HG02870 (cell line): ENCODE data around the gene ZNF217.
"Not testable (repeated sequence)": the region's sequence is repeated elsewhere in the genome, so short reads cannot be mapped to it uniquely, and the experiment has no call there.

Source experiments
- ATAC-seq: cut with Tn5 transposase; IDR thresholded peaks from one replicate; pipeline ENCODE4 v1.9.1; 2021; ENCODE audit warnings: mild to moderate bottlenecking, moderate library complexity; ENCODE audit not compliant: unreplicated experiment

ZNF217 gene

GRCh38 chr20:53593466-53594007 lies at the start of gene ZNF217:
Gene ZNF217, minus strand, starts transcription at chr20:53593839. Its CDS starts 11,013 bp downstream, at chr20:53582826.
- peak; percentile 25 for ATAC-seq

GRCh38 chr20:53643031-53643832 lies 49.6 kb upstream of the ZNF217 start:
- ATAC-seq = peak; percentile 99

GRCh38 chr20:53642196-53643030 lies 48.8 kb upstream of the ZNF217 start:
- no peak for ATAC-seq

GRCh38 chr20:53639647-53640440 lies 46.2 kb upstream of the ZNF217 start:
- no peak for ATAC-seq

GRCh38 chr20:53639128-53639527 lies 45.5 kb upstream of the ZNF217 start:
- ATAC-seq = no peak

- not testable (repeated sequence) for ATAC-seq
These were observed 43.7 kb upstream of the ZNF217 start for GRCh38 chr20:53637310-53637709.

GRCh38 chr20:53636540-53637097 lies 43.0 kb upstream of the ZNF217 start:
- ATAC-seq = no peak

GRCh38 chr20:53635221-53635620 lies 41.6 kb upstream of the ZNF217 start:
- ATAC-seq = no peak

- ATAC-seq = no peak
These were observed 38.4 kb upstream of the ZNF217 start for GRCh38 chr20:53631909-53632662.

GRCh38 chr20:53629436-53629835 lies 35.8 kb upstream of the ZNF217 start:
- no peak for ATAC-seq

- ATAC-seq = not testable (repeated sequence)
These were observed 35.1 kb upstream of the ZNF217 start for GRCh38 chr20:53628758-53629157.

GRCh38 chr20:53628076-53628475 lies 34.4 kb upstream of the ZNF217 start:
- no peak for ATAC-seq

- not testable (repeated sequence) for ATAC-seq
These were observed 33.4 kb upstream of the ZNF217 start for GRCh38 chr20:53627001-53627400.

- ATAC-seq = no peak
These were observed 32.9 kb upstream of the ZNF217 start for GRCh38 chr20:53626584-53626983.

- no peak for ATAC-seq
These were observed 31.9 kb upstream of the ZNF217 start for GRCh38 chr20:53625311-53626129.

GRCh38 chr20:53624927-53625250 lies 31.2 kb upstream of the ZNF217 start:
- not testable (repeated sequence) for ATAC-seq

GRCh38 chr20:53623454-53624211 lies 30.0 kb upstream of the ZNF217 start:
- ATAC-seq = peak; percentile 57

- no peak for ATAC-seq
These were observed 29.5 kb upstream of the ZNF217 start for GRCh38 chr20:53623134-53623453.
